G401.6 (cell line): ENCODE data around the gene TMEM236.

Experiments used
- FAIRE-seq: peaks from 2 replicates; lab custom pipeline; 2012; peaks lifted over from hg19 to GRCh38; lab: Jason Lieb, UNC

TMEM236 gene

GRCh38 chr10:17787087-17787961, 35.3 kb downstream of the TMEM236 start:
- peak; percentile 98 for FAIRE-seq

- no peak for FAIRE-seq
Observed at GRCh38 chr10:17788646-17789045, 36.6 kb downstream of the TMEM236 start.

DNA sequence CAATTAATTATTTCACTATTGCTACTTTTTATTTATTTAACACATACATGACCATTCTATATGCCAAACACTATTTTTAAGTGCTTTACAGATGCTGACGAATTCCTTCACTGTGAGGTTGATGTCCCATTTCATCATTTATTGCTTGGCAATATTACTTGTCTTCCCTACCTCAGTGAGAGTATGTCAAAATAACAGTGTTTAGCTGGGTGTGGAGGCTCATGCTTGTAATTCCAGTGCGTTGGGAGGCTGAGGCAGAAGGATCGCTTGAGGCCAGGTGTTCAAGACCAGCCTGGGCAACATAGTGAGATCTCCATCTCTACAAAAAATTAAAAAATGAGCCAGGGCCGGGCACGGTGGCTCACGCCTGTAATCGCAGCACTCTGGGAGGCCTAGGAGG, 37.4 kb downstream of the TMEM236 start:
- no peak for FAIRE-seq

DNA sequence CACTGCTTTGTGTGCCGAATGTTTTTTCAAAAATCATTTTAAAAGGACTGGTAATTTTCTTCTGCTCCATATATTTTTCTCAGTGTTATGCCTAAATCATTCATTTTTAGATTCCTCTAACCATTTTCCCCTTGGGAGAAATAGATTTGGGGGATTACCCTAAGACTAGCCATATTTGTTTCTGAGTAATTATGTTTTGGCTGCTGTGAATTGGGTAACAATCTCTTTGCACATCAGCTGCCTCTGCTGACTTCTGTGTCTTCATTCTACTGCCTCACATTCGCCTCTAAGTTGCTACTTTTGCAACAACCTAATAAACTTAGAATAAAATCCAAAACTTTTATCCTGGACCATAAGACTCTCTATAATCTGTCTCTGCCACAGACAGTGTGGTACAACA, 38.6 kb downstream of the TMEM236 start:
- FAIRE-seq: no peak

DNA sequence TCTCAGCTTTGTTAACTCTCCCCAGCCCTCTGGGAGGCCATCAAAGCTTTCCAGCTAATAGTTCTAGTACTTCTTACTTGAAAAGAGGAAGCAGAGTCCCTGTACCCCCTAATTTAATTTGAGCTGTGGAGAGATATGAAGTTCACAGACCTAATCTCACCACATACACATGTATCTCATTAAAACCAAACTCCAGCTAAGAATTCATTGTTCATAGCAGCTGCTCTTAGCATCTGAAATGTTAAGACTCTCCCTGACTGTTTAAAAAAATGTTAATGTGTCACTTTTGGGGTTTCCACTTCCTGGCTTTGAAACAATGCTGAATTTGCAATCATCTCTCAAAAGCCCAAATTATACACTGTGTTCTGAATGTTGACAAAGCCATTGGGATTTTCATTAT, 41.0 kb downstream of the TMEM236 start:
- no peak for FAIRE-seq

DNA sequence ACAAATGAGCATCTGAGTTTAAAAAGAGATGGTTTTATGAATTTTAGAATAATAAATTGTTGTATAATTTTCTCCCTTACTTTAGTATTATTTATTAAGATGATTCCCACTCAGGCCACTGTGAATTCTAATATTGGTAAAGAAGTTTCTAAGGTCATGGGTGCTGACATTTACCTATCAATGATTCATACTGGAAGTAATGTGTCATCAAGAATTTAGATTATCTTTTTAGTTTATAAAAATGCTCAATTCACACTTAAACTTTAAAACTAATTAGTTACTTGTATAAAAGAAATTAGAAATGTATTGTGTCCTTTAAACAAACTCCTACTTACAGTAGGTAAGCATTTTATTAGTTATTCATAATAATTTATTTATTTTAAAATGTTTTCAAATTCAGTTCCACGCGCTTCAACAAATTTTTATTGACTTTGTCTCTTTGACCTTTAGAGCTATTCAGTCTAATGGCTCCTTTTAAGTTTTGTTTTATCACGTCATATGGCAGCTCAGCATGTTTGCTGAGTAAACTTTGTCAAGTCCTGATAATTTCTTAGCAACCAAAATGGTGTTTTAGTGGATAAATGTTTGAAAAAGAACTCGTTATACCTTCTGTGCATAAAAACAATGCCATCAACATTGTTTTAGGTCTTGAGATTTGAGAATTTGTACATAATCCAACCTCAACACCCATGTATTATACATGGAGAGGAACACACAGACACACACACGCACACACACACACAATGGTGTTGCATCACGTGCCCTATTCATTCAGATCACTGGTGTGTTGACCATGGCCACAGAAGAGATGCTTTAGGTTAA, 42.0 kb downstream of the TMEM236 start:
- FAIRE-seq: peak; percentile 47

- FAIRE-seq: no peak
Observed at GRCh38 chr10:17795083-17795482, 43.1 kb downstream of the TMEM236 start.

- no peak for FAIRE-seq
Observed at GRCh38 chr10:17795813-17796594, 44.0 kb downstream of the TMEM236 start.

DNA sequence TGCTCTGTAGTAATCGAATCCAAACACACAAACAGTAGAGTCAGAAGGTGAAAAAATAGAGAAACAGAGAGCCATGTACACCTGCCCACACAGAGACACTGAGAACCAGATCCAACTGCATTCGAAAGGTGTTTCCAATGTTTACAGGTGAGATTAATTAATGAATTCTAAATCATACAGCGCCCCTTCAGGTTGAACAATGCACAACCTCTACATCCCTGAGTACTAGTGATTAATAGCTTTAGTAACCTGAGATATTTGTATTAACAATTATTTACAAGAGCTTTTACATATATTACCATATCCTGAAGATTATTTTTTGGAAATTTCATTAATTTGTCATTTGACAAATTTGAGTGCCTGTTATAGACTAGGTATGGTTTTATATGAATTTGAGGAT, 49.5 kb downstream of the TMEM236 start:
- peak; percentile 54 for FAIRE-seq

DNA sequence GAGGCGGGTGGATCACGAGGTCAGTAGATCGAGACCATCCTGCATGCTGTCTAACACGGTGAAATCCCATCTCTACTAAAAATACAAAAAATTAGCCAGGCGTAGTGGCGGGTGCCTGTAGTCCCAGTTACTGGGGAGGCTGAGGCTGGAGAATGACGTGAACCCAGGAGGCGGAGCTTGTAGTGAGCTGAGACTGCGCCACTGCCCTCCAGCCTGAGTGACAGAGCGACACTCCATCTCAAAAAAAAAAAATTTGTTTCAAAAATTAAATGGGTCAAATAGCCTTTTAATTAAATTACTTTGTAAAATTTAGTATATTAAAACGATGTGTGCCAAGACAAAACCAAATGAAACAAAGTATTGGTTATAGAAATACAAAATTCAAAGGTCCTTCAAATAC, 50.3 kb downstream of the TMEM236 start:
- FAIRE-seq: peak; percentile 25

DNA sequence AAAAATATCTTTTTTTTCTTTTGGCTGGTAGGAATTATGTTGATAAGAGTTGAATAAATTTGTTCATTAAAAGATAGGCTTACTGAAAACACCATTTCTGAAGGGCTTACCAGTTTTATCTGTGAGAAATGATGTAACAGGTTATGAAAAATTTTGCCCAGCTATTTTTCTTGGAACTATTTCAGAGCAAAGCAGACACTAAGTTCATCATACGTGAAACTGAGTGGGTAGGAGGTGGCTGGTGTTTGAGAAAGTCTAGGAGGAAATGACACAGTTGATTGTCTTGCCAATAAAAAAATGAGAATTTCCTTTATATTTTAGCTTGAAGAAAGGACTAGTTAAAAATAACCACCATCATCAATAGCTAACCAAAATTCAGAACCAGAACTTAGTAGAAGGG, 51.0 kb downstream of the TMEM236 start:
- no peak for FAIRE-seq

DNA sequence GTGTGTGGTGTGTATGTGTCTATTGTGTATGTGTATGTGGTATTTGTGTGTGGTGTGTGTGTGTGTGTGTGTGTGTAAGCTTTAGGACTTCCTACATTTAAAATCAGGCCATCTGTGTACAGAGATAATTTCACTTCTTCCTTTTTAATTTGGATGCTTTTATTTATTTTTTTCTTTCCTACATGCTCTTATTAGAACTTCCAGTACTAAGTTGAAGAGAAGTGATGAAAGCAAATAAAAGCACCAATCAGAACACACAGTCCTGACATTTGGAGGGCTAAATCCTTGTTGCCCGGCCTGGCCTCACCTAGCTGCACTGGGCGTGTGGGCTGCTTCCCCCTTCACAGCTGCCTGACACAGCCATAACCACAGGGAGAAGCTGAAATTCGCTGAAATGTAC, 53.3 kb downstream of the TMEM236 start:
- no peak for FAIRE-seq

- FAIRE-seq: no peak
Observed at GRCh38 chr10:17805921-17806577, 54.0 kb downstream of the TMEM236 start.

- no peak for FAIRE-seq
Observed at GRCh38 chr10:17808971-17809841, 57.2 kb downstream of the TMEM236 start, which contains the start of gene MRC1. TSS of gene MRC1 (plus strand) at chr10:17809348. CDS start at chr10:17809466, 118 bp downstream.

DNA sequence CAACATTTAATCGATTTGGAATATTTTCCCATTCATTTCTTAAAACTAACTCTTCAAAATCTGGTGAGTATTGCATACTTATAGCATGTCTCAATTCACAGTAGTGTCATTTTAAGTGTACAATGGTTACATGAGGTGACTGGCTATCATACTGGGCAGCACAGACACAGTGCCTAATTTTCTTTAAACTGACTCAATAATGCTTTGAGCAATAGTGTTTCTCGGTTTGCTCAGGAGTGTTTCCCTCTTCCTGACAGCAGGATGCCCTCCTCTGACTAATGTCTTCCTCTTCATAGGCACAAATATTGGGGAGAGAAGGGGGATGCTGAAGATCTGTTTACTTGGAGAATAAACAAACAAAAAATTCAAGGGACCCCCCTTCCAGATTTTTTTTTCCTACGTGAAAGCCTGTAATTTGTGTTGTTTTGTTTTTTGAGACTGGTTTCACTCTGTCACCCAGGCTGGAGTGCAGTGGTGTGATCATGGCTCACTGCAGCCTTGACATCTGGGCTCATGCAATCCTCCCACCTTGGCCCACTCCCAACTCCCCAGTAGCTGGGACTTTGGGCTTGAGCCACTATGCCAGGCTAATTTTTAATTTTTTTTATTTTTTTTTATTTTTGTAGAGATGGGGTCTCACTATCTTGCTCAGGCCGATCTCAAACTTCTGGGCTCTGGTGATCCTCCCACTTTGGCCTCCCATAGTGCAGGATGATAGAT, 59.3 kb downstream of the TMEM236 start:
- FAIRE-seq: no peak

GRCh38 chr10:17814973-17815372, 63.0 kb downstream of the TMEM236 start:
- no peak for FAIRE-seq

DNA sequence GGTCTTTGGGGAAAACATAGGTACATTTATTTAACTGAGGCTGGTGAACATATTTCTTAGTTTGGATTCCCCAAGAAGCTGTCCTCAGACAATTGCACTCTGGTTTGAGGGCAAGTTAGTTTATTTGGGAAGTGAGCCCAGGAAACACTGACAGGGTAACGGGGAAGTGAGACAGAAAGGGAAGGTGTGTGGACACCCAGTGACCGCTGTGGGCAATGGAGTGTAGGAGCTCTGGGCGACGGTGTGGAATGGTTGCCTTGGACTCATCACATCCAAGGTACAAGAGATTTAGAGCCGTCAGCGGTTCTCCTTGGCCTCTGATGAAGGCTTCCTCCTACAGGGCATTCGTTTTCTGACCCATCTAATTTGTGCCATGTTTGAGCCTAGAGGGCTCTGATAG, 64.2 kb downstream of the TMEM236 start:
- no peak for FAIRE-seq

- no peak for FAIRE-seq
Observed at GRCh38 chr10:17817316-17817715, 65.3 kb downstream of the TMEM236 start.

DNA sequence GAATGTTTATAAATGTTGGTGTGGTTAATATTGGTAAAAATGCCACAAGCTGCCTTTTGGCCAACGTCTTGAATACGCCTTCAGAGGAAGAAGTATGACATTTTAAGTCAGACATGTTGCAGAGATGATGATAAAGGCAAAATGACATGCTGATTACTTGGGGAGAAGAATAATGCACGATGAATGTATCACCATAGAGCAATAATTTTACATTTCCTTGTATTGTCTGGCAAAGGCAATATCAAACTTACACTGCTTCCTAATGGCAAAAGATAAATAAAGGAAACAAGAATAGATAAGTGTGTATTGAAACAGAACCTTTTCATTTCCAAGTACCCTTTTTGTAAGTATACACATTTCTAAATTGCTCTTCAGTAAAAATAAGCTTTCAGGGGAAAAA, 65.8 kb downstream of the TMEM236 start:
- no peak for FAIRE-seq

- no peak for FAIRE-seq
Observed at GRCh38 chr10:17819836-17820235, 67.8 kb downstream of the TMEM236 start.
